Skeletal muscle satellite cell (primary cell): ENCODE results near the gene NKD1.

ENCODE experiments used
- H3K27me3 ChIP-seq: 2 replicates; pipeline ENCODE4 v1.7.0; 2013; ENCODE audit warnings: low read length; ENCODE audit not compliant: control insufficient read depth, insufficient read depth
- H3K36me3 ChIP-seq: 2 replicates; pipeline ENCODE4 v1.7.0; 2013; ENCODE audit warnings: mild to moderate bottlenecking, control low read depth, low read length; ENCODE audit not compliant: insufficient read depth
- H3K4me1 ChIP-seq: 2 replicates; pipeline ENCODE4 v1.7.0; 2013; ENCODE audit warnings: low read length; ENCODE audit not compliant: control insufficient read depth, insufficient read depth
- H3K4me2 ChIP-seq: 2 replicates; pipeline ENCODE4 v1.7.0; 2013; ENCODE audit warnings: mild to moderate bottlenecking, low read length
- H3K4me3 ChIP-seq: 2 replicates; pipeline ENCODE4 v1.7.0; 2013; ENCODE audit warnings: low read length
- H3K9ac ChIP-seq: 2 replicates; pipeline ENCODE4 v1.7.0; 2013; ENCODE audit warnings: mild to moderate bottlenecking, low read depth, low read length, moderate library complexity
- H3K9me3 ChIP-seq: replicated peaks from 2 replicates; pipeline ENCODE4 v1.7.0; 2013; ENCODE audit warnings: mild to moderate bottlenecking, control low read depth, low read length

NKD1 gene

GRCh38 chr16:50542703-50543102 is 5.5 kb upstream of the NKD1 start:
- Histone ChIP-seq H3K9me3 (no peaks in the 10 kb centered on the region), H3K27me3 (peaks cover 44% of the 10 kb centered on the region)

GRCh38 chr16:50546125-50546524 is 2.1 kb upstream of the NKD1 start:
- Histone ChIP-seq H3K4me2 (no peak overlapping the region), H3K27me3 (peaks cover 64% of the 10 kb centered on the region), H3K9ac (no peak overlapping the region), H3K4me1 (no peaks in the 10 kb centered on the region), H3K4me3 (no peak overlapping the region), H3K36me3 (no peaks in the 10 kb centered on the region), H3K9me3 (no peaks in the 10 kb centered on the region)

More at GRCh38 chr16:50542703-50543102, 5.5 kb upstream of the NKD1 start:
- Histone ChIP-seq H3K4me3 (no peak overlapping the region), H3K4me1 (no peaks in the 10 kb centered on the region), H3K4me2 (no peak overlapping the region), H3K9ac (no peak overlapping the region), H3K36me3 (no peaks in the 10 kb centered on the region)

GRCh38 chr16:50547340-50548124 is 664 bp upstream of the NKD1 start:
- Histone ChIP-seq H3K36me3 (no peaks in the 10 kb centered on the region), H3K27me3 (peaks cover 75% of the 10 kb centered on the region), H3K4me2 (peak overlapping the region; percentile 94), H3K4me3 (peak overlapping the region; percentile 74), H3K4me1 (no peaks in the 10 kb centered on the region), H3K9ac (no peak overlapping the region), H3K9me3 (no peaks in the 10 kb centered on the region)

- Histone ChIP-seq H3K27me3 (peaks cover 72% of the 10 kb centered on the region), H3K9ac (no peak overlapping the region), H3K4me3 (no peak overlapping the region), H3K4me2 (peak overlapping the region; percentile 94), H3K36me3 (no peaks in the 10 kb centered on the region), H3K9me3 (no peaks in the 10 kb centered on the region), H3K4me1 (no peaks in the 10 kb centered on the region)
These were observed 839 bp downstream of the NKD1 start for GRCh38 chr16:50548909-50549560.

- H3K4me1 ChIP-seq, result no peaks in the 10 kb centered on the region
- no peaks in the 10 kb centered on the region for H3K36me3 ChIP-seq
- no peak overlapping the region for H3K9ac ChIP-seq
- no peaks in the 10 kb centered on the region for H3K9me3 ChIP-seq
- peaks cover 68% of the 10 kb centered on the region for H3K27me3 ChIP-seq
- H3K4me3 ChIP-seq, result no peak overlapping the region
- no peak overlapping the region for H3K4me2 ChIP-seq
These were observed 1.3 kb downstream of the NKD1 start for GRCh38 chr16:50549561-50549915.

- no peak overlapping the region for H3K4me2 ChIP-seq
- no peaks in the 10 kb centered on the region for H3K9me3 ChIP-seq
- peaks cover 63% of the 10 kb centered on the region for H3K27me3 ChIP-seq
- no peak overlapping the region for H3K4me3 ChIP-seq
- H3K4me1 ChIP-seq, result no peaks in the 10 kb centered on the region
- H3K9ac ChIP-seq, result no peak overlapping the region
- no peaks in the 10 kb centered on the region for H3K36me3 ChIP-seq
These were observed 1.8 kb downstream of the NKD1 start for GRCh38 chr16:50550035-50550434.

GRCh38 chr16:50550866-50551641 is 2.9 kb downstream of the NKD1 start:
- no peaks in the 10 kb centered on the region for H3K9me3 ChIP-seq
- H3K27me3 ChIP-seq, result peaks cover 53% of the 10 kb centered on the region
- no peaks in the 10 kb centered on the region for H3K36me3 ChIP-seq
- no peaks in the 10 kb centered on the region for H3K4me1 ChIP-seq
- no peak overlapping the region for H3K4me2 ChIP-seq
- H3K4me3 ChIP-seq, result no peak overlapping the region
- H3K9ac ChIP-seq, result no peak overlapping the region

- H3K27me3 ChIP-seq, result peaks cover 39% of the 10 kb centered on the region
- no peak overlapping the region for H3K4me2 ChIP-seq
- H3K4me3 ChIP-seq, result no peak overlapping the region
- H3K36me3 ChIP-seq, result no peaks in the 10 kb centered on the region
- no peaks in the 10 kb centered on the region for H3K4me1 ChIP-seq
- no peak overlapping the region for H3K9ac ChIP-seq
- H3K9me3 ChIP-seq, result no peaks in the 10 kb centered on the region
These were observed 4.4 kb downstream of the NKD1 start for GRCh38 chr16:50552476-50553101.

GRCh38 chr16:50553182-50553710 is 5.0 kb downstream of the NKD1 start:
- Histone ChIP-seq H3K9ac (no peak overlapping the region), H3K9me3 (no peaks in the 10 kb centered on the region), H3K4me2 (no peak overlapping the region), H3K27me3 (peaks cover 39% of the 10 kb centered on the region), H3K4me1 (no peaks in the 10 kb centered on the region), H3K36me3 (no peaks in the 10 kb centered on the region), H3K4me3 (no peak overlapping the region)

GRCh38 chr16:50553731-50554360 is 5.7 kb downstream of the NKD1 start:
- H3K4me3 ChIP-seq, result no peak overlapping the region
- no peaks in the 10 kb centered on the region for H3K9me3 ChIP-seq
- no peak overlapping the region for H3K9ac ChIP-seq
- H3K4me1 ChIP-seq, result no peaks in the 10 kb centered on the region
- no peaks in the 10 kb centered on the region for H3K36me3 ChIP-seq
- H3K4me2 ChIP-seq, result no peak overlapping the region
- peaks cover 39% of the 10 kb centered on the region for H3K27me3 ChIP-seq
